PC-9 (cell line): ENCODE results near the gene SLC49A4. TPM values are rescaled to one million over a fixed set of nuclear protein-coding genes. Genes with fewer than 3 reads are reported as not detected.

ENCODE experiments used
- BruUV-seq: library from RNA; stranded (reverse); fragments of 400-500 nt; replicated peaks from 2 replicates; lab custom pipeline; 2021; lab: Mats Ljungman, UMichigan
- CTCF ChIA-PET: fragments of 300-600 bp; sonication (Branson Sonifier 250); formaldehyde crosslinking; loops from one replicate; lab custom pipeline; 2022; ENCODE audit warnings: antibody characterized with exemption; lab: Charles Lee
- POLR2A ChIA-PET: fragments of 300-600 bp; sonication (Branson Sonifier 250); formaldehyde crosslinking; loops from one replicate; lab custom pipeline; 2022; ENCODE audit warnings: antibody characterized with exemption; ENCODE audit not compliant: unreplicated experiment; lab: Charles Lee
- DNase-seq, 2 experiments: peaks; one replicate each; pipeline versions ENCODE4 v3.0.0 to v3.0.0-alpha.2; 2015 to 2022; ENCODE audit warnings: mixed read lengths in 1 of 2
- H2AFZ ChIP-seq: fragments of 200-600 bp; sonication (generic); 2 replicates; pipeline ENCODE4 v1.8.1; 2017; ENCODE audit warnings: antibody characterized with exemption
- H3F3A ChIP-seq: fragments of 200-600 bp; sonication (generic); 2 replicates; pipeline ENCODE4 v1.8.1; 2017; ENCODE audit warnings: antibody characterized with exemption, mild to moderate bottlenecking, low read depth; ENCODE audit not compliant: insufficient read depth
- H3K27ac ChIP-seq: fragments of 200-600 bp; sonication (generic); 2 replicates; pipeline ENCODE4 v1.6.1; 2016; ENCODE audit warnings: mixed run types
- H3K27me3 ChIP-seq: fragments of 200-600 bp; sonication (generic); 2 replicates; pipeline ENCODE4 v1.6.1; 2016; ENCODE audit warnings: low read depth, mixed run types; ENCODE audit not compliant: insufficient read depth
- H3K36me3 ChIP-seq: fragments of 200-600 bp; sonication (generic); 2 replicates; pipeline ENCODE4 v1.6.1; 2016; ENCODE audit warnings: low read depth, mixed run types
- H3K4me1 ChIP-seq: fragments of 200-600 bp; sonication (generic); replicated peaks from 2 replicates; pipeline ENCODE4 v1.6.1; 2016; ENCODE audit warnings: mixed run types; ENCODE audit not compliant: insufficient read depth
- H3K4me2 ChIP-seq: fragments of 200-600 bp; sonication (generic); 2 replicates; pipeline ENCODE4 v1.6.1; 2017; ENCODE audit warnings: mixed run types
- H3K4me3 ChIP-seq: fragments of 200-600 bp; sonication (generic); 2 replicates; pipeline ENCODE4 v1.6.1; 2016; ENCODE audit warnings: mixed run types
- H3K79me2 ChIP-seq: fragments of 200-600 bp; sonication (generic); 2 replicates; pipeline ENCODE4 v1.6.1; 2017; ENCODE audit warnings: low read depth, mixed run types
- H3K9me2 ChIP-seq: fragments of 200-600 bp; sonication (generic); 2 replicates; pipeline ENCODE4 v1.8.1; 2017; ENCODE audit warnings: mild to moderate bottlenecking; ENCODE audit not compliant: insufficient read depth
- H3K9me3 ChIP-seq: fragments of 200-600 bp; sonication (generic); 2 replicates; pipeline ENCODE4 v1.8.1; 2016; ENCODE audit warnings: low read depth; ENCODE audit not compliant: insufficient read depth
- H4K20me1 ChIP-seq: fragments of 200-600 bp; sonication (generic); 2 replicates; pipeline ENCODE4 v1.8.1; 2017; ENCODE audit not compliant: insufficient read depth
- CTCF ChIP-seq: fragments of 200-600 bp; sonication (generic); conservative IDR thresholded peaks from 2 replicates; pipeline ENCODE4 v1.6.1; 2017; ENCODE audit warnings: mixed run types, antibody characterized with exemption, mild to moderate bottlenecking, moderate library complexity
- EZH2 ChIP-seq: fragments of 200-600 bp; sonication (generic); IDR thresholded peaks from 2 replicates; pipeline ENCODE4 v1.8.0; 2017; ENCODE audit warnings: antibody characterized with exemption, low read depth
- intact Hi-C: fragments of 100-400 bp; cut with micrococcal nuclease; formaldehyde crosslinking; loops from one replicate; pipeline ENCODE4 v1.10.0; 2022; ENCODE audit not compliant: unreplicated experiment
- total RNA-seq: library from RNA; stranded (reverse); gene quantifications from 2 replicates; pipeline ENCODE4 v1.2.3, GENCODE V29; 2021

Gene SLC49A4
- total RNA-seq, 1 experiment from 2014 or later, result 24.0 TPM

DNA sequence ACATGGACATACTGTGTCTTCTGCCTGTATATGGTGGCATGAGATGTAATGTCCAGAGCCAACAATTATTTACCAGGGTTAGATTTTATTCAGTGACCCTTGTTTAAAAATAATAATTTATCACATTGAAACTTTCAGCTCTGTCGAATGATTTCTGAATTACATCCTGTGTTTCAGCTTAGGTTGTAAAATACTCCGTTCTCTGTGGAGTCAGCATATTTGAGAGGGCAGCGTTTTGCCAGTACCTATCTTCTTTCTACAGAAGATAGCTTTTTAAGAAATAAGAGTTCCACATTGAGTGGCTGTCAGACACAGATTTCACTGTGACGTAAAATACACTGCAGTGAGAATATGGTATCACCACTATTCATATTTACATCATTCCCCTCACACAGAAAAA lies 85.3 kb downstream of the SLC49A4 start:
- H3K4me3 ChIP-seq, result no peak overlapping the region
- TF ChIP-seq CTCF, result no peak
- no peak for TF ChIP-seq EZH2
- H3K9me3 ChIP-seq, result no peaks in the 10 kb centered on the region
- no peaks in the 10 kb centered on the region for H3K36me3 ChIP-seq
- H3K4me1 ChIP-seq, result no peaks in the 10 kb centered on the region
- H4K20me1 ChIP-seq, result no peaks in the 10 kb centered on the region
- no peaks in the 10 kb centered on the region for H3F3A ChIP-seq
- no peaks in the 10 kb centered on the region for H3K27me3 ChIP-seq
- H3K27ac ChIP-seq, result no peak overlapping the region
- intact Hi-C loops, result no loop called here
- no peak overlapping the region for H3K4me2 ChIP-seq
- POLR2A ChIA-PET, result no interaction called here
- CTCF ChIA-PET, result no interaction called here
- DNase-seq, result no peak
- H2AFZ ChIP-seq, result no peak overlapping the region
- no TSS peak for BruUV-seq
- no peaks in the 10 kb centered on the region for H3K79me2 ChIP-seq
- H3K9me2 ChIP-seq, result no peaks in the 10 kb centered on the region

GRCh38 chr3:122880624-122881023 lies 85.8 kb downstream of the SLC49A4 start:
- CTCF ChIA-PET, result no interaction called here
- Histone ChIP-seq H3K36me3 (no peaks in the 10 kb centered on the region), H3K27ac (no peak overlapping the region), H3K79me2 (no peaks in the 10 kb centered on the region), H4K20me1 (no peaks in the 10 kb centered on the region), H3K4me2 (no peak overlapping the region), H3F3A (no peaks in the 10 kb centered on the region), H3K4me1 (no peaks in the 10 kb centered on the region), H3K4me3 (no peak overlapping the region), H2AFZ (no peak overlapping the region), H3K9me2 (no peaks in the 10 kb centered on the region), H3K9me3 (no peaks in the 10 kb centered on the region), H3K27me3 (no peaks in the 10 kb centered on the region)
- no peak for TF ChIP-seq CTCF
- TF ChIP-seq EZH2, result no peak
- no TSS peak for BruUV-seq
- intact Hi-C loops, result no loop called here
- no peak for DNase-seq
- POLR2A ChIA-PET, result no interaction called here

DNA sequence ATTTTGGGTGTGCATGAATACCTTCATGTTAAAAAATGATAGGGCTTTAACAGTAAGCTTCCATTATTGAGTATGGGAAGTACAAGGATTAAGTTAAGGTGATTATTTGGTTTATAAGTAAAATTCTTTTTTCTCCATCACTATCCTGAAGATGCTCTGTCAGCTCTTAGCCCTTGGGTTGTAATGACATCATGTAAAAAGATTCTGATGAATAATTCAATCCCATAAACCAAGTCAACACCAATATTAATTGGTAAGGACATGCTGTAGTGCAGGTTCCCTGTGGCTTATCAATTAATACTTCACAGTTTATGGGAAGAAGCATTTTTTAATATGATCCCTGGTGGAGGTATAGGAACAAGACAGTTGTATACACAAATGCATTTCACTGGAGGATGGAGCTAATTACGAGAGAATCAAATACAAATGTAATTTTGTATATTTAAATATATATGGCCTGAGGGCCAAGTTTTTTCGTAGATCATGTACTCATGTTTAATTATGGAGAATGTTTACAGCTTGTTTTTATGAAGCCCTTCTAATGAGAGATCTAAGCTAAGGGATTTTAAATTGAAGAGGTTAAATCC lies 87.6 kb downstream of the SLC49A4 start:
- ChIA-PET CTCF (no interaction called here), POLR2A (interaction anchor here (0.5 kb wide), 1 partner anchor 194 kb away, joined by 4 read pairs; no protein-coding TSS in a partner anchor)
- no peak overlapping the region for H3K4me2 ChIP-seq
- no peaks in the 10 kb centered on the region for H4K20me1 ChIP-seq
- no peak overlapping the region for H3K4me3 ChIP-seq
- no peak overlapping the region for H3K27ac ChIP-seq
- H3K9me3 ChIP-seq, result no peaks in the 10 kb centered on the region
- H3K79me2 ChIP-seq, result no peaks in the 10 kb centered on the region
- no peak for DNase-seq
- H2AFZ ChIP-seq, result no peak overlapping the region
- H3F3A ChIP-seq, result no peaks in the 10 kb centered on the region
- H3K4me1 ChIP-seq, result no peaks in the 10 kb centered on the region
- no peaks in the 10 kb centered on the region for H3K27me3 ChIP-seq
- BruUV-seq, result no TSS peak
- intact Hi-C loops, result no loop called here
- no peaks in the 10 kb centered on the region for H3K36me3 ChIP-seq
- no peak for TF ChIP-seq CTCF
- no peak for TF ChIP-seq EZH2
- no peaks in the 10 kb centered on the region for H3K9me2 ChIP-seq
